ENCODE measurements around the gene SEL1L2. TPM values are rescaled to one million over a fixed set of nuclear protein-coding genes. Genes with fewer than 3 reads are reported as not detected.

The SEL1L2 gene
- total RNA-seq, 1 experiment from 2014 or later, result not detected

- peaks cover 7% of the 10 kb centered on the region for H3K4me1 Mint-ChIP-seq
- DNase-seq (ENCODE audit: low spot score), result no peak
- TF ChIP-seq KAT7 (CRISPR knock-in tag; IDR thresholded peaks at IDR 0.05; ENCODE audit: borderline replicate concordance) (no peak), ETV6 (CRISPR knock-in tag; IDR thresholded peaks at IDR 0.05) (no peak)
- H3K4me3 Mint-ChIP-seq, result no peak overlapping the region
- H3K27me3 Mint-ChIP-seq (ENCODE audit: low read depth), result no peaks in the 10 kb centered on the region
- no peak overlapping the region for H3K27ac Mint-ChIP-seq
- ChIA-PET POLR2A (no interaction called here), CTCF (no interaction called here)
- H3K36me3 Mint-ChIP-seq, result no peaks in the 10 kb centered on the region
- 0 out of 2 replicates have a peak, but pooled peaks cover 3% of the 10 kb centered on the region for H3K9me3 Mint-ChIP-seq
- ATAC-seq, result no peak
These were observed 128.2 kb downstream of the SEL1L2 start for GRCh38 chr20:13862245-13862644.

- CTCF ChIA-PET, result no interaction called here
- H3K36me3 Mint-ChIP-seq, result no peaks in the 10 kb centered on the region
- no peak for DNase-seq (ENCODE audit: low spot score)
- H3K4me3 Mint-ChIP-seq, result no peak overlapping the region
- no peaks in the 10 kb centered on the region for H3K4me1 Mint-ChIP-seq
- ATAC-seq, result no peak
- no peak overlapping the region for H3K27ac Mint-ChIP-seq
- POLR2A ChIA-PET, result no interaction called here
- no peaks in the 10 kb centered on the region for H3K27me3 Mint-ChIP-seq (ENCODE audit: low read depth)
- H3K9me3 Mint-ChIP-seq, result 0 out of 2 replicates have a peak, but pooled peaks cover 3% of the 10 kb centered on the region
- no peak for TF ChIP-seq AR (CRISPR knock-in tag; IDR thresholded peaks at IDR 0.05)
- no peak for TF ChIP-seq ZNF396 (CRISPR knock-in tag; IDR thresholded peaks at IDR 0.05; ENCODE audit: borderline replicate concordance)
- TF ChIP-seq GTF2I (CRISPR knock-in tag; conservative IDR thresholded peaks at IDR 0.05), result no peak
- no peak for TF ChIP-seq TEAD1 (CRISPR knock-in tag; IDR thresholded peaks at IDR 0.05)
- no peak for TF ChIP-seq GRHL2 (CRISPR knock-in tag; IDR thresholded peaks at IDR 0.05; ENCODE audit: insufficient replicate concordance, severe bottlenecking)
- no peak for TF ChIP-seq RORB (CRISPR knock-in tag; IDR thresholded peaks at IDR 0.05)
- no peak for TF ChIP-seq ZNF232 (CRISPR knock-in tag; IDR thresholded peaks at IDR 0.05)
- no peak for TF ChIP-seq ATF1 (CRISPR knock-in tag; IDR thresholded peaks at IDR 0.05)
- no peak for TF ChIP-seq SOX15 (CRISPR knock-in tag; IDR thresholded peaks at IDR 0.05)
- TF ChIP-seq MYBL2 (CRISPR knock-in tag; IDR thresholded peaks at IDR 0.05), result no peak
- TF ChIP-seq PRDM15 (CRISPR knock-in tag; IDR thresholded peaks at IDR 0.05), result no peak
- no peak for TF ChIP-seq JAZF1 (CRISPR knock-in tag; IDR thresholded peaks at IDR 0.05)
- TF ChIP-seq TEAD4 (CRISPR knock-in tag; IDR thresholded peaks at IDR 0.05), result no peak
- no peak for TF ChIP-seq FOXK1 (CRISPR knock-in tag; IDR thresholded peaks at IDR 0.05)
These were observed 131.5 kb downstream of the SEL1L2 start for GRCh38 chr20:13858871-13859270.

- no peaks in the 10 kb centered on the region for H3K27me3 Mint-ChIP-seq (ENCODE audit: low read depth)
- no peak for TF ChIP-seq ATF3 (CRISPR knock-in tag; conservative IDR thresholded peaks at IDR 0.05)
- no peak for TF ChIP-seq ZNF263 (CRISPR knock-in tag; IDR thresholded peaks at IDR 0.05; ENCODE audit: low read depth)
- TF ChIP-seq FOXP1 (CRISPR knock-in tag; IDR thresholded peaks at IDR 0.05; ENCODE audit: borderline replicate concordance), result no peak
- no peak for TF ChIP-seq ZNF232 (CRISPR knock-in tag; IDR thresholded peaks at IDR 0.05)
- TF ChIP-seq SOX15 (CRISPR knock-in tag; IDR thresholded peaks at IDR 0.05), result no peak
- TF ChIP-seq PRRX2 (CRISPR knock-in tag; IDR thresholded peaks at IDR 0.05), result no peak
- no peak for TF ChIP-seq HMGXB4 (CRISPR knock-in tag; IDR thresholded peaks at IDR 0.05)
- TF ChIP-seq ZNF121 (CRISPR knock-in tag; IDR thresholded peaks at IDR 0.05), result no peak
- no peak for TF ChIP-seq NR2C2 (CRISPR knock-in tag; IDR thresholded peaks at IDR 0.05)
- no peak for TF ChIP-seq ZMAT4 (CRISPR knock-in tag; IDR thresholded peaks at IDR 0.05)
- TF ChIP-seq JAZF1 (CRISPR knock-in tag; IDR thresholded peaks at IDR 0.05), result no peak
- TF ChIP-seq CREB1 (CRISPR knock-in tag; IDR thresholded peaks at IDR 0.05), result no peak
- ChIA-PET POLR2A (no interaction called here), CTCF (no interaction called here)
- no peak overlapping the region for H3K4me3 Mint-ChIP-seq
- H3K36me3 Mint-ChIP-seq, result no peaks in the 10 kb centered on the region
- no peaks in the 10 kb centered on the region for H3K4me1 Mint-ChIP-seq
- no peak for DNase-seq (ENCODE audit: low spot score)
- ATAC-seq, result no peak
- 0 out of 2 replicates have a peak, but pooled peaks cover 3% of the 10 kb centered on the region for H3K9me3 Mint-ChIP-seq
- H3K27ac Mint-ChIP-seq, result no peak overlapping the region
These were observed 132.0 kb downstream of the SEL1L2 start for GRCh38 chr20:13858439-13858838.

All from WTC11 (cell line).